Measurements from ENCODE around the gene ZNF442.
"Not testable (repeated sequence)": the region's sequence is repeated elsewhere in the genome, so short reads cannot be mapped to it uniquely, and the experiment has no call there.

The ZNF442 gene

DNA sequence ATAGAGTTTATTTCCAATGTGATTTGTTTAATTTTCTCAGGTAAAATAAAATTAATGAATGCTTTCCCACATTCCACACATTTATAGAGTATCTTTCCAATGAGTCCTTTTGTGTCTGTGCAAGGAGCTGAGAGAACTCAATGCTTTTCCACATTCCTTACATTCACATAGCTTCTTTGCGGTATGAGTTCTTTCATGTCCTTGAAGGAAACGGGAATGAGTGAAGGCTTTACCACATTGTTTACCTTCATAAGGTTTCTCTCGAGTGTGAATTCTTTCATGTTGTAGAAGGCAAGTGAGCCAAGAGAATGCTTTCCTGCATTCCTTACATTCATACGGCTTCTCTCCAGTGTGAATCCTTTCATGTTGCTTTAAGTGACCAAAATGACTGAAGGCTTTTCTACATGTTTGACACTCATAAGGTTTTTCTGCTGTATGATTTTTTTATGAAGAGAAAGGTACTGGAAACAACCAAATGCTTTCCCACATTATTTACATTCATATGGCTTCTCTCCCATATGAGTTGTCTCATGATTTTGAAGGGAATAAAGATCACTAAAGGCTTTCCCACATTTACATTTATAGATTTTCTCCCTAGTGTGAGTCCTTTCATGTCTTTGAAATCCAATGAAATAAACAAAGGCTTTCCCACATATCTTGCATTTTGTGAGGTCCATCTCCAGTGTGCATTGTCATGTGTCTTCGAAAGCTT lies 14.4 kb upstream of the ZNF442 start:
- TF ChIP-seq, protein P1, sequence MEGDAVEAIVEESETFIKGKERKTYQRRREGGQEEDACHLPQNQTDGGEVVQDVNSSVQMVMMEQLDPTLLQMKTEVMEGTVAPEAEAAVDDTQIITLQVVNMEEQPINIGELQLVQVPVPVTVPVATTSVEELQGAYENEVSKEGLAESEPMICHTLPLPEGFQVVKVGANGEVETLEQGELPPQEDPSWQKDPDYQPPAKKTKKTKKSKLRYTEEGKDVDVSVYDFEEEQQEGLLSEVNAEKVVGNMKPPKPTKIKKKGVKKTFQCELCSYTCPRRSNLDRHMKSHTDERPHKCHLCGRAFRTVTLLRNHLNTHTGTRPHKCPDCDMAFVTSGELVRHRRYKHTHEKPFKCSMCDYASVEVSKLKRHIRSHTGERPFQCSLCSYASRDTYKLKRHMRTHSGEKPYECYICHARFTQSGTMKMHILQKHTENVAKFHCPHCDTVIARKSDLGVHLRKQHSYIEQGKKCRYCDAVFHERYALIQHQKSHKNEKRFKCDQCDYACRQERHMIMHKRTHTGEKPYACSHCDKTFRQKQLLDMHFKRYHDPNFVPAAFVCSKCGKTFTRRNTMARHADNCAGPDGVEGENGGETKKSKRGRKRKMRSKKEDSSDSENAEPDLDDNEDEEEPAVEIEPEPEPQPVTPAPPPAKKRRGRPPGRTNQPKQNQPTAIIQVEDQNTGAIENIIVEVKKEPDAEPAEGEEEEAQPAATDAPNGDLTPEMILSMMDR (IDR thresholded peaks at IDR 0.05; ENCODE audit: control extremely low read depth, extremely low read depth, low read depth, missing control alignments): no peak
- no peak for DNase-seq (ENCODE audit: extremely low spot score)
- POLR2A ChIA-PET: no interaction called here
- CTCF ChIA-PET: no interaction called here

DNA sequence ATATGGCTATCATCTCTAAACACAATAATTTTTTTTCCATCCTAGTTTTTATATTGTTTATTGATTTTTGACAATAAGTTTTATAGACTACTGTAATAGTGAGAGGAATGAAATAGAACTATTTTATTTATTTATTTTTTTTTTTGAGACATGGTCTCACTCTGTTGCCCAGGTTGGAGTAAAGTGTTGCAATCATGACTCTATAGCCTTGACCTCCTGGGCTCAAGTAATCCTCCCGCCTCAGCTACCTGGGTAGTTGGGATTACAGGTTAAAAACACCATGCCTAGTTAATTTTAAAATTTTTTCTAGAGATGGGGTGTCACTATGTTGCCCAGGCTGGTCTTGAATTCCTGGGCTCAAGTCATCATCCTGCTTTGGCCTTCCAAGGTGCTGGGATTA lies 8.5 kb upstream of the ZNF442 start:
- DNase-seq (ENCODE audit: extremely low spot score): no peak
- POLR2A ChIA-PET: no interaction called here
- CTCF ChIA-PET: no interaction called here
- TF ChIP-seq, protein P1 (IDR thresholded peaks at IDR 0.05; ENCODE audit: control extremely low read depth, extremely low read depth, low read depth, missing control alignments): no peak

DNA sequence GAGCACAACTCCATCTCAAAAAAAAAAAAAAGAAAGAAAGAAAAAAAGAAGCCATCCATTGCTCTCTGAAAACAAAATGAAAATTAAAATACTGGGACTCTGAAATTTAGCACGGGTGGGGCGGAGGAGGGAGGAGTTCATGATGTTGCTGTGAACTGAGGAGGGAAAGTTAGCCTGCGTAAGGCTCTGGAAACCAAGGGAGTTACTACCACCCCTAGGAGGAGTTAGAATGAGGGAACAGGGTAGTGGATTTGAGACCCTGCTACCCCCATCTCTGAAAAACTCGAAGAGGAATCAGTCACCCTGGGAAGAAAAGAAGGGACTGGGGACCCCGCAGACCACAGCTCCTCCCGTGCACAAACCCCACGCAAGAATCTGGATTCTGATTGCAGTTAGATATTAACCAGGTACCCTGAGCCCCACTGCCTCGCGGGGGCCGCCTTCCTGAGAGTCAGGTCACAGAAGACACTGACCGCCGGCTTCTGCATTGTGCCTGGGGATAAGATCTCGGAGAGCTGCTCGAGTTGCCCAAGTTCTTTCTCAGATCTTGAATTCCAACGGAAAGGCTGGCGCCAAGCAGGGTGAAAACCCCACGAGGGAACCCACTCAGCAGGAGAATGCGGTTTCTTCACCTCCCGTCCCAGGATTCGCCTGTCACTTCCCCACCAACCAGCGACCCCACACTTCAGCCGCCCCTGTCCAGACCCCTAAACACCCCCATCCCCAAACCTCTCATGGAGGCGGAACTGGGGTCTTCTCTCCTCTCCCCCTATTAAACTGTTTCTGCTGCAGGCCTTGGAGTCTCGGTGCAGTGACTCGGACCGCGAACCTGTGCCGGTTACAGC lies 870 bp downstream of the ZNF442 start:
- TF ChIP-seq, protein P1 (IDR thresholded peaks at IDR 0.05; ENCODE audit: control extremely low read depth, extremely low read depth, low read depth, missing control alignments): no peak
- ChIA-PET CTCF (interaction anchor here (0.6 to 2.6 kb wide), 6 partner anchors 26 to 440 kb away, joined by 3 to 11 read pairs (median 3); partner anchors contain the start of genes ZNF20, ZNF44 and ZNF700), POLR2A (interaction anchor here (0.9 to 1.7 kb wide), 3 partner anchors 32 to 202 kb away, joined by 3 to 14 read pairs (median 5); partner anchors contain the start of genes ZNF136, ZNF44 and ZNF563)
- peak; percentile 29 for DNase-seq (ENCODE audit: extremely low spot score)

GRCh38 chr19:12362236-12362635 lies 3.2 kb downstream of the ZNF442 start:
- POLR2A ChIA-PET; DNase-seq (ENCODE audit: extremely low spot score): not testable (repeated sequence)
- CTCF ChIA-PET: interaction anchor here (1.4 kb wide), 1 partner anchor 303 kb away, joined by 4 read pairs; no protein-coding TSS in a partner anchor

GRCh38 chr19:12353375-12353774 lies 12.1 kb downstream of the ZNF442 start:
- no peak for DNase-seq (ENCODE audit: extremely low spot score)
- ChIA-PET POLR2A (no interaction called here), CTCF (no interaction called here)
- TF ChIP-seq, protein P1 (IDR thresholded peaks at IDR 0.05; ENCODE audit: control extremely low read depth, extremely low read depth, low read depth, missing control alignments): no peak

- POLR2A ChIA-PET: no interaction called here
- CTCF ChIA-PET: no interaction called here
- TF ChIP-seq, protein P1 (IDR thresholded peaks at IDR 0.05; ENCODE audit: control extremely low read depth, extremely low read depth, low read depth, missing control alignments): no peak
- DNase-seq (ENCODE audit: extremely low spot score): no peak
These were observed 14.6 kb downstream of the ZNF442 start for GRCh38 chr19:12350890-12351197.

All from GM10248 (cell line).